Fibroblast of the aortic adventitia (primary cell): ENCODE data around the gene S100B. TPM values are rescaled to one million over a fixed set of nuclear protein-coding genes. Genes with fewer than 3 reads are reported as not detected.
A peak's percentile ranks its signal among the peaks of the same experiment; 100 is the strongest.

Experiments used
- DNase-seq: peaks from one replicate; pipeline ENCODE4 v3.0.0-alpha.2; 2010; ENCODE audit warnings: low read depth
- H3K4me3 ChIP-seq: 2 replicates; pipeline ENCODE4 v1.5.1; 2011; ENCODE audit warnings: low read depth, mild to moderate bottlenecking, control low read depth, low read length, moderate library complexity
- total RNA-seq: library from RNA; depleted of rRNA; stranded (reverse); fragments of >200 nt; gene quantifications from 2 replicates; pipeline ENCODE4 v1.2.3, GENCODE V29; 2012; ENCODE audit warnings: low replicate concordance
- TF ChIP-seq, protein P1 (sequence below): IDR thresholded peaks from 2 replicates; pipeline ENCODE4 v1.5.1; 2011; ENCODE audit warnings: mild to moderate bottlenecking, low read length, control low read depth, inconsistent platforms; ENCODE audit not compliant: insufficient read depth

S100B gene
- total RNA-seq, 1 donor, result 1.2 TPM

DNA sequence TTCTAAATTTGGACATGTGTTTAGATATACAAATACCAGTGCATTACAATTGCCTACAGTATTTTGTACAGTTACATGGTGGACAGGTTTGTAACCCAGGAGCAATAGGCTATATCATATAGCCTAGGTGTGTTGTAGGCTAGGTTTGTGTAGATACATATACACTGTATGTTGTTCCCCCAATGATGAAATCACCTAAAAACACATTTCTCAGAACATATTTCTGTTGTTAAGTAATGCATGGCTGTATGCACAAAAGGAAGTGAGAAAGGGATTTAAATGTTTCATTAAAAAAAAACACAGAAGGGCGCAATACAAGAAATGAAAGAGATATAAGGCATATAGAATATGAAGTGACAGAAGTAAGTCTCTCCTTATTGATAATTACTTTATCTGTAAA lies 32.0 kb downstream of the S100B start:
- no peak overlapping the region for H3K4me3 ChIP-seq
- TF ChIP-seq, protein P1, sequence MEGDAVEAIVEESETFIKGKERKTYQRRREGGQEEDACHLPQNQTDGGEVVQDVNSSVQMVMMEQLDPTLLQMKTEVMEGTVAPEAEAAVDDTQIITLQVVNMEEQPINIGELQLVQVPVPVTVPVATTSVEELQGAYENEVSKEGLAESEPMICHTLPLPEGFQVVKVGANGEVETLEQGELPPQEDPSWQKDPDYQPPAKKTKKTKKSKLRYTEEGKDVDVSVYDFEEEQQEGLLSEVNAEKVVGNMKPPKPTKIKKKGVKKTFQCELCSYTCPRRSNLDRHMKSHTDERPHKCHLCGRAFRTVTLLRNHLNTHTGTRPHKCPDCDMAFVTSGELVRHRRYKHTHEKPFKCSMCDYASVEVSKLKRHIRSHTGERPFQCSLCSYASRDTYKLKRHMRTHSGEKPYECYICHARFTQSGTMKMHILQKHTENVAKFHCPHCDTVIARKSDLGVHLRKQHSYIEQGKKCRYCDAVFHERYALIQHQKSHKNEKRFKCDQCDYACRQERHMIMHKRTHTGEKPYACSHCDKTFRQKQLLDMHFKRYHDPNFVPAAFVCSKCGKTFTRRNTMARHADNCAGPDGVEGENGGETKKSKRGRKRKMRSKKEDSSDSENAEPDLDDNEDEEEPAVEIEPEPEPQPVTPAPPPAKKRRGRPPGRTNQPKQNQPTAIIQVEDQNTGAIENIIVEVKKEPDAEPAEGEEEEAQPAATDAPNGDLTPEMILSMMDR, result no peak
- DNase-seq, result no peak

DNA sequence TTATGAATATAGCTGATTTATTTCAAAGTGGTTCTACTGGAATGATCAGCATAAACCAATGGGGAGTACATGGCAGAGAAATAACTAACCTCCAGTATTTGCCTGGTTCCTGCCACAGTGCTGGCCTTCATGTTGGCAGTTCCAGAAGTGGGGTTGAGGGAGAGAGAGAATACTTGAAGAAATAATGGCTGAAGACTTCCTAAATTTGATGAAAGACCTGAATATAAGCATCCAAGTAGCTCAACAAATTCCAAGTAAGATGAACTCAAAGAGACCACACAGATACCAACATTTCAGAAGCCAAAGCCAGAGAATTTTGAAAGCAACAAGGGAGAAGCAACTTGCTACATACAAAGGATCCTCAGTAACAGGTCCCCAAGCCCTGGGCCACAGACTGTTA lies 34.3 kb downstream of the S100B start:
- DNase-seq, result no peak
- no peak overlapping the region for H3K4me3 ChIP-seq
- TF ChIP-seq, protein P1, result no peak

DNA sequence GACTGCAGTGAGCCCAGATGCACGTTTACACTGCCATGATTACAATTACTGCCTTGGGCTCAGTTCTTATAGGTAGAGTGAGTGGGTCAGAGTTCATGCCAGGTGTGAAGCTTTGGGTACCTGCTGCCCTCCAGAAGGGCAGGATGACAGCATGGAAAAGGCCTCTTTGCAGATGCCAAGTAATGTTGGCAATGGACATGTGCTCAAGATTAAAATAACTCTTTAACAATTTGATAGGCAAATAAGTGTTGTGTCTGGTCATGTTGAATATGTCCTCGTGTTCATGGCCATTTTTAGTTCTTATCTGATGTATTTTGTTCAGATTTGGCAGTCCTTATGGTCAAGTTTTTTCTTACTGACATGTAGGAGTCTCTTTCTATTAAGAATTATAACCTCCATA lies 34.8 kb downstream of the S100B start:
- DNase-seq, result no peak
- TF ChIP-seq, protein P1, result no peak
- no peak overlapping the region for H3K4me3 ChIP-seq

- peak; percentile 5 for DNase-seq
- TF ChIP-seq, protein P1, result no peak
- H3K4me3 ChIP-seq, result no peak overlapping the region
Measured at GRCh38 chr21:46569081-46569480, 35.8 kb downstream of the S100B start.

DNA sequence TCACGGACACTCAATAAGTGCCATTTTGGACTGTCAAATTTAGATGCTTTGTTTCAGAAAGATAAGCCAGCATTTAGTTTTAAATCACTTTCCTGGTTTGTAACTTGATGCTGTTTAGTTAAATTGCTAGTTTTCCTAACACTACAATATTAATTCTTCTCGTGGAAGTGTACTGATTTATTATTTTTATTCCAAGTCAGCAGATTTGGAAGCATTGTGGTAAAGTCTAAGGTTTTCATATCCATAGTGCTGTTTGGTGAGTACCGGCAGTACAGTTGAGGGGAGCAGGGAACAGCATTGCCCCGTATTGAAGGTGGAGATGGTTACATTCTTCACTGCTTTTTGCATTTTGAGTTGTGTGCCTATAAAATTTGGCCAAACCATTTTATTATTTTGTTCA lies 36.3 kb downstream of the S100B start:
- no peak overlapping the region for H3K4me3 ChIP-seq
- TF ChIP-seq, protein P1, result no peak
- DNase-seq, result no peak

- TF ChIP-seq, protein P1, result no peak
- DNase-seq, result no peak
- no peak overlapping the region for H3K4me3 ChIP-seq
Measured at GRCh38 chr21:46567348-46567747, 37.5 kb downstream of the S100B start.

DNA sequence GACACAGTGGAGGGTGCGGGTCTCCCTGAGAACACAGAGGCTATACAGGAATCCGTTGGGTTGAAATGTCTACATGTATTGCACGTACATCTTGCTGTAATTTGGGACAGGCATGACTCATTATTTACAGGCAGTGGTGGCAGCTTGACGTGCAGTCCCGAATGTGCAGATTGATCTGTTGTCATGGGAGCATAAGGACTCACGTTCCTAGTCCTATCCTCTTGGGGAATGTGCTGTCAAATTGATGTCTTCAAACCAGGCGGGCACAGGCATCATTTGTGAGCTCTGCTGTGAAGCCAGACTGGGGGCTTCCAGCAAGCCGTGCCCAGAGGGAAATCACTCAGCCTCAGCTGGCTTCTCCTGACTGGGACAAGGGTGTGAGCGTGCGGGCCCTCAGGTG lies 40.5 kb downstream of the S100B start:
- TF ChIP-seq, protein P1, result no peak
- DNase-seq, result no peak
- no peak overlapping the region for H3K4me3 ChIP-seq
